ENCODE measurements around the gene FLRT1.

FLRT1 gene

GRCh38 chr11:64049509-64049908, 13.8 kb downstream of the FLRT1 start:
- DNase-seq: no peak

GRCh38 chr11:64051297-64051696, 15.6 kb downstream of the FLRT1 start:
- DNase-seq: no peak

- DNase-seq: no peak
Observed at GRCh38 chr11:64052436-64052835, 16.7 kb downstream of the FLRT1 start.

GRCh38 chr11:64052938-64053622, 17.3 kb downstream of the FLRT1 start:
- no peak for DNase-seq

GRCh38 chr11:64053699-64054098, 18.0 kb downstream of the FLRT1 start:
- no peak for DNase-seq

GRCh38 chr11:64055077-64055476, 19.3 kb downstream of the FLRT1 start:
- DNase-seq: no peak

- no peak for DNase-seq
Observed at GRCh38 chr11:64056213-64056785, 20.6 kb downstream of the FLRT1 start.

- DNase-seq: no peak
Observed at GRCh38 chr11:64056861-64057260, 21.1 kb downstream of the FLRT1 start.

- no peak for DNase-seq
Observed at GRCh38 chr11:64057890-64058289, 22.2 kb downstream of the FLRT1 start.

- DNase-seq: no peak
Observed at GRCh38 chr11:64058494-64058893, 22.8 kb downstream of the FLRT1 start.

- no peak for DNase-seq
Observed at GRCh38 chr11:64059339-64060140, 23.8 kb downstream of the FLRT1 start.

GRCh38 chr11:64060263-64060860, 24.6 kb downstream of the FLRT1 start:
- no peak for DNase-seq

GRCh38 chr11:64060861-64061444, 25.2 kb downstream of the FLRT1 start:
- DNase-seq: peak; percentile 85

- DNase-seq: no peak
Observed at GRCh38 chr11:64062185-64063039, 26.7 kb downstream of the FLRT1 start.

- no peak for DNase-seq
Observed at GRCh38 chr11:64063777-64064176, 28.0 kb downstream of the FLRT1 start.

- no peak for DNase-seq
Observed at GRCh38 chr11:64064374-64065140, 28.8 kb downstream of the FLRT1 start.

GRCh38 chr11:64065141-64065465, 29.4 kb downstream of the FLRT1 start:
- no peak for DNase-seq

- DNase-seq: no peak
Observed at GRCh38 chr11:64065712-64066111, 30.0 kb downstream of the FLRT1 start.

GRCh38 chr11:64067230-64067993, 31.7 kb downstream of the FLRT1 start:
- DNase-seq: no peak

- no peak for DNase-seq
Observed at GRCh38 chr11:64068705-64069400, 33.1 kb downstream of the FLRT1 start.
